H1 (cell line): ENCODE data around the gene SERPINB1. TPM values are rescaled to one million over a fixed set of nuclear protein-coding genes. Genes with fewer than 3 reads are reported as not detected.

Experiments
- CHD1 ChIP-seq: IDR thresholded peaks from 2 replicates; pipeline ENCODE4 v1.6.1; 2012; ENCODE audit warnings: low read depth, low read length, improper control_type of control experiment
- EZH2 ChIP-seq: fragments of 200-600 bp; sonication (generic); IDR thresholded peaks from 2 replicates; pipeline ENCODE4 v1.7.1; 2012; ENCODE audit warnings: low read depth, mild to moderate bottlenecking, moderate library complexity, low read length, inconsistent platforms; ENCODE audit not compliant: severe bottlenecking
- RAD21 ChIP-seq, 2 experiments: IDR thresholded peaks in 1 of 2; conservative IDR thresholded peaks in 1 of 2; 2 replicates each; pipeline ENCODE4 v1.6.1; 2011; ENCODE audit warnings: low read depth in 2 of 2, low read length in 2 of 2, improper control_type of control experiment in 1 of 2, inconsistent platforms in 1 of 2, mild to moderate bottlenecking in 1 of 2, moderate library complexity in 1 of 2
- SP2 ChIP-seq: IDR thresholded peaks from 2 replicates; pipeline ENCODE4 v1.6.1; 2012; ENCODE audit warnings: mild to moderate bottlenecking, low read length, inconsistent platforms
- TAF7 ChIP-seq: optimal IDR thresholded peaks from 2 replicates; pipeline ENCODE3; 2011; ENCODE audit warnings: low read depth, mild to moderate bottlenecking, inconsistent platforms, low read length, moderate library complexity, borderline replicate concordance
- TBP ChIP-seq: IDR thresholded peaks from 2 replicates; pipeline ENCODE4 v1.6.1; 2011; ENCODE audit warnings: low read depth, low read length, improper control_type of control experiment
- polyA plus RNA-seq, 7 experiments: library from polyadenylated mRNA; depleted of rRNA in 3 of 7; stranded (reverse) in 5 of 7; unstranded in 2 of 7; fragments of >200 nt in 5 of 7; fragments of 200-250 nt in 2 of 7; gene quantifications; 1 replicate in 5 of 7; 2 replicates in 1 of 7; 4 replicates in 1 of 7; pipeline versions ENCODE4 v1.2.1 to v1.2.3, GENCODE V29; 2011 to 2013; ENCODE audit warnings: missing spikeins in 2 of 7, mixed read lengths in 2 of 7
- total RNA-seq: library from RNA; stranded (reverse); fragmentation: NEBNext Ultra II Directional; extraction: Animal tissue kit (Norgen Biotek cat#: 25700); gene quantifications from 2 replicates; pipeline ENCODE4 v1.2.1, GENCODE V29; 2021
- TF ChIP-seq, protein P1 (sequence below): fragments of 300-600 bp; sonication (generic); IDR thresholded peaks from 2 replicates; pipeline ENCODE4 v1.7.1; 2012; ENCODE audit warnings: low read length, moderate library complexity, mild to moderate bottlenecking, inconsistent platforms; ENCODE audit not compliant: insufficient replicate concordance

The SERPINB1 gene
- total and polyA plus RNA-seq, 2 of the 8 experiments (the other 6 are each of a cell fraction or from before 2014, with no cell fraction given): 8.1 to 17.3 TPM

DNA sequence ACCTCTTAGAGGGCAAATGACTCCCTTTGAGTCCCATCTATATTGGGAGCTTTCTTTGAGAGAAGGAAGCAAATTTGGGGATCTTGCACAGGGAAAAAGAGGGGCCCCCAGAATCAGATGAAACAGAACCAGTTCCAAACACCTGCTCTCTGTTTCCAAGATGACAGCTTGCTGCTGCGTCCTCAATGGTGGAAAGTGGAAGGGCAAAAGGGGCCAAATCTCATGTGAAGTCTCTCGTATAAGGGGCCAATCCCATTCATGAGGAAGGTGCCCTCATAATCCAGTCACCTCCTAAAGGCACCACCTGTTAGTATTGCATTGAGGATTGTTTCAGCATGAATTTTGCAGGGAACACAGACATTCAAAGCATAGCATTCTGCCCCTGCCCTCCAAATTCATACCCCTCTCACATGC lies 483 bp upstream of the SERPINB1 start (continued):
- TF ChIP-seq, protein P1, sequence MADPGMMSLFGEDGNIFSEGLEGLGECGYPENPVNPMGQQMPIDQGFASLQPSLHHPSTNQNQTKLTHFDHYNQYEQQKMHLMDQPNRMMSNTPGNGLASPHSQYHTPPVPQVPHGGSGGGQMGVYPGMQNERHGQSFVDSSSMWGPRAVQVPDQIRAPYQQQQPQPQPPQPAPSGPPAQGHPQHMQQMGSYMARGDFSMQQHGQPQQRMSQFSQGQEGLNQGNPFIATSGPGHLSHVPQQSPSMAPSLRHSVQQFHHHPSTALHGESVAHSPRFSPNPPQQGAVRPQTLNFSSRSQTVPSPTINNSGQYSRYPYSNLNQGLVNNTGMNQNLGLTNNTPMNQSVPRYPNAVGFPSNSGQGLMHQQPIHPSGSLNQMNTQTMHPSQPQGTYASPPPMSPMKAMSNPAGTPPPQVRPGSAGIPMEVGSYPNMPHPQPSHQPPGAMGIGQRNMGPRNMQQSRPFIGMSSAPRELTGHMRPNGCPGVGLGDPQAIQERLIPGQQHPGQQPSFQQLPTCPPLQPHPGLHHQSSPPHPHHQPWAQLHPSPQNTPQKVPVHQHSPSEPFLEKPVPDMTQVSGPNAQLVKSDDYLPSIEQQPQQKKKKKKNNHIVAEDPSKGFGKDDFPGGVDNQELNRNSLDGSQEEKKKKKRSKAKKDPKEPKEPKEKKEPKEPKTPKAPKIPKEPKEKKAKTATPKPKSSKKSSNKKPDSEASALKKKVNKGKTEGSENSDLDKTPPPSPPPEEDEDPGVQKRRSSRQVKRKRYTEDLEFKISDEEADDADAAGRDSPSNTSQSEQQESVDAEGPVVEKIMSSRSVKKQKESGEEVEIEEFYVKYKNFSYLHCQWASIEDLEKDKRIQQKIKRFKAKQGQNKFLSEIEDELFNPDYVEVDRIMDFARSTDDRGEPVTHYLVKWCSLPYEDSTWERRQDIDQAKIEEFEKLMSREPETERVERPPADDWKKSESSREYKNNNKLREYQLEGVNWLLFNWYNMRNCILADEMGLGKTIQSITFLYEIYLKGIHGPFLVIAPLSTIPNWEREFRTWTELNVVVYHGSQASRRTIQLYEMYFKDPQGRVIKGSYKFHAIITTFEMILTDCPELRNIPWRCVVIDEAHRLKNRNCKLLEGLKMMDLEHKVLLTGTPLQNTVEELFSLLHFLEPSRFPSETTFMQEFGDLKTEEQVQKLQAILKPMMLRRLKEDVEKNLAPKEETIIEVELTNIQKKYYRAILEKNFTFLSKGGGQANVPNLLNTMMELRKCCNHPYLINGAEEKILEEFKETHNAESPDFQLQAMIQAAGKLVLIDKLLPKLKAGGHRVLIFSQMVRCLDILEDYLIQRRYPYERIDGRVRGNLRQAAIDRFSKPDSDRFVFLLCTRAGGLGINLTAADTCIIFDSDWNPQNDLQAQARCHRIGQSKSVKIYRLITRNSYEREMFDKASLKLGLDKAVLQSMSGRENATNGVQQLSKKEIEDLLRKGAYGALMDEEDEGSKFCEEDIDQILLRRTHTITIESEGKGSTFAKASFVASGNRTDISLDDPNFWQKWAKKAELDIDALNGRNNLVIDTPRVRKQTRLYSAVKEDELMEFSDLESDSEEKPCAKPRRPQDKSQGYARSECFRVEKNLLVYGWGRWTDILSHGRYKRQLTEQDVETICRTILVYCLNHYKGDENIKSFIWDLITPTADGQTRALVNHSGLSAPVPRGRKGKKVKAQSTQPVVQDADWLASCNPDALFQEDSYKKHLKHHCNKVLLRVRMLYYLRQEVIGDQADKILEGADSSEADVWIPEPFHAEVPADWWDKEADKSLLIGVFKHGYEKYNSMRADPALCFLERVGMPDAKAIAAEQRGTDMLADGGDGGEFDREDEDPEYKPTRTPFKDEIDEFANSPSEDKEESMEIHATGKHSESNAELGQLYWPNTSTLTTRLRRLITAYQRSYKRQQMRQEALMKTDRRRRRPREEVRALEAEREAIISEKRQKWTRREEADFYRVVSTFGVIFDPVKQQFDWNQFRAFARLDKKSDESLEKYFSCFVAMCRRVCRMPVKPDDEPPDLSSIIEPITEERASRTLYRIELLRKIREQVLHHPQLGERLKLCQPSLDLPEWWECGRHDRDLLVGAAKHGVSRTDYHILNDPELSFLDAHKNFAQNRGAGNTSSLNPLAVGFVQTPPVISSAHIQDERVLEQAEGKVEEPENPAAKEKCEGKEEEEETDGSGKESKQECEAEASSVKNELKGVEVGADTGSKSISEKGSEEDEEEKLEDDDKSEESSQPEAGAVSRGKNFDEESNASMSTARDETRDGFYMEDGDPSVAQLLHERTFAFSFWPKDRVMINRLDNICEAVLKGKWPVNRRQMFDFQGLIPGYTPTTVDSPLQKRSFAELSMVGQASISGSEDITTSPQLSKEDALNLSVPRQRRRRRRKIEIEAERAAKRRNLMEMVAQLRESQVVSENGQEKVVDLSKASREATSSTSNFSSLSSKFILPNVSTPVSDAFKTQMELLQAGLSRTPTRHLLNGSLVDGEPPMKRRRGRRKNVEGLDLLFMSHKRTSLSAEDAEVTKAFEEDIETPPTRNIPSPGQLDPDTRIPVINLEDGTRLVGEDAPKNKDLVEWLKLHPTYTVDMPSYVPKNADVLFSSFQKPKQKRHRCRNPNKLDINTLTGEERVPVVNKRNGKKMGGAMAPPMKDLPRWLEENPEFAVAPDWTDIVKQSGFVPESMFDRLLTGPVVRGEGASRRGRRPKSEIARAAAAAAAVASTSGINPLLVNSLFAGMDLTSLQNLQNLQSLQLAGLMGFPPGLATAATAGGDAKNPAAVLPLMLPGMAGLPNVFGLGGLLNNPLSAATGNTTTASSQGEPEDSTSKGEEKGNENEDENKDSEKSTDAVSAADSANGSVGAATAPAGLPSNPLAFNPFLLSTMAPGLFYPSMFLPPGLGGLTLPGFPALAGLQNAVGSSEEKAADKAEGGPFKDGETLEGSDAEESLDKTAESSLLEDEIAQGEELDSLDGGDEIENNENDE: no peak
- TF ChIP-seq TAF7 (no peak), CHD1 (no peak), SP2 (no peak), RAD21 (IDR thresholded peaks at IDR 0.05 in 1 of 2, conservative IDR thresholded peaks at IDR 0.05 in 1 of 2; ENCODE audit: low read depth in 2 of 2, low read length in 2 of 2) (no peak), EZH2 (no peak), TBP (no peak)
